ENCODE results near the gene CDC73. TPM values are rescaled to one million over a fixed set of nuclear protein-coding genes. Genes with fewer than 3 reads are reported as not detected.
"Not testable (repeated sequence)": the region's sequence is repeated elsewhere in the genome, so short reads cannot be mapped to it uniquely, and the experiment has no call there.

CDC73 gene
- total RNA-seq, 1 donor from 2014 or later = 57.7 TPM

GRCh38 chr1:193111641-193112090 lies 10.2 kb upstream of the CDC73 start:
- intact Hi-C loops (cut with DNase I) = no loop called here
- DNase-seq (ENCODE audit: low spot score) = no peak

GRCh38 chr1:193113258-193113991 lies 8.4 kb upstream of the CDC73 start:
- no peak for DNase-seq (ENCODE audit: low spot score)
- intact Hi-C loops (cut with DNase I) = no loop called here

- intact Hi-C loops (cut with DNase I) = no loop called here
- DNase-seq (ENCODE audit: low spot score) = no peak
Observed at GRCh38 chr1:193113992-193114332, 7.9 kb upstream of the CDC73 start.

- intact Hi-C loops (cut with DNase I) = no loop called here
- DNase-seq (ENCODE audit: low spot score) = no peak
Observed at GRCh38 chr1:193114485-193115095, 7.2 kb upstream of the CDC73 start.

- DNase-seq (ENCODE audit: low spot score) = no peak
- intact Hi-C loops (cut with DNase I) = no loop called here
Observed at GRCh38 chr1:193115629-193116227, 6.1 kb upstream of the CDC73 start.

- DNase-seq (ENCODE audit: low spot score); intact Hi-C loops (cut with DNase I): not testable (repeated sequence)
Observed at GRCh38 chr1:193117167-193117566, 4.7 kb upstream of the CDC73 start.

- intact Hi-C loops (cut with DNase I) = no loop called here
- DNase-seq (ENCODE audit: low spot score) = no peak
Observed at GRCh38 chr1:193118194-193118593, 3.6 kb upstream of the CDC73 start.

- intact Hi-C loops (cut with DNase I) = no loop called here
- no peak for DNase-seq (ENCODE audit: low spot score)
Observed at GRCh38 chr1:193118803-193119730, 2.8 kb upstream of the CDC73 start.

GRCh38 chr1:193120604-193121166 lies 1.1 kb upstream of the CDC73 start:
- intact Hi-C loops (cut with DNase I) = loop anchor here (5.0 kb wide), 1 partner anchor 313 kb away; the partner anchor contains the start of gene RGS2
- DNase-seq (ENCODE audit: low spot score) = no peak

GRCh38 chr1:193123751-193124150 lies 1.9 kb downstream of the CDC73 start:
- intact Hi-C loops (cut with DNase I) = loop anchor here (5.0 kb wide), 1 partner anchor 316 kb away; the partner anchor contains the start of gene RGS2
- DNase-seq (ENCODE audit: low spot score) = no peak

- intact Hi-C loops (cut with DNase I) = no loop called here
Observed at GRCh38 chr1:193125369-193125768, 3.5 kb downstream of the CDC73 start.

GRCh38 chr1:193131266-193131860 lies 9.5 kb downstream of the CDC73 start:
- intact Hi-C loops (cut with DNase I) = no loop called here
- no peak for DNase-seq (ENCODE audit: low spot score)

More at GRCh38 chr1:193125369-193125768, 3.5 kb downstream of the CDC73 start:
- no peak for DNase-seq (ENCODE audit: low spot score)

GRCh38 chr1:193140254-193140653 lies 18.4 kb downstream of the CDC73 start:
- intact Hi-C loops (cut with DNase I) = no loop called here
- DNase-seq (ENCODE audit: low spot score) = no peak

- intact Hi-C loops (cut with DNase I) = no loop called here
- no peak for DNase-seq (ENCODE audit: low spot score)
Observed at GRCh38 chr1:193141804-193142203, 20.0 kb downstream of the CDC73 start.

GRCh38 chr1:193142409-193142808 lies 20.6 kb downstream of the CDC73 start:
- no peak for DNase-seq (ENCODE audit: low spot score)
- intact Hi-C loops (cut with DNase I) = no loop called here

- intact Hi-C loops (cut with DNase I) = no loop called here
- DNase-seq (ENCODE audit: low spot score) = no peak
Observed at GRCh38 chr1:193143285-193143684, 21.5 kb downstream of the CDC73 start.

- no peak for DNase-seq (ENCODE audit: low spot score)
- intact Hi-C loops (cut with DNase I) = no loop called here
Observed at GRCh38 chr1:193144361-193144938, 22.6 kb downstream of the CDC73 start.

GRCh38 chr1:193144999-193145398 lies 23.2 kb downstream of the CDC73 start:
- DNase-seq (ENCODE audit: low spot score) = no peak
- intact Hi-C loops (cut with DNase I) = no loop called here

All from cardiac septum (tissue), 1 donor.